NCI-H1436 (cell line): Measurements from ENCODE around the gene HAGHL.

Experiments
- DNase-seq: peaks from one replicate; lab custom pipeline; 2025; lab: John Stamatoyannopoulos, UW

HAGHL gene

DNA sequence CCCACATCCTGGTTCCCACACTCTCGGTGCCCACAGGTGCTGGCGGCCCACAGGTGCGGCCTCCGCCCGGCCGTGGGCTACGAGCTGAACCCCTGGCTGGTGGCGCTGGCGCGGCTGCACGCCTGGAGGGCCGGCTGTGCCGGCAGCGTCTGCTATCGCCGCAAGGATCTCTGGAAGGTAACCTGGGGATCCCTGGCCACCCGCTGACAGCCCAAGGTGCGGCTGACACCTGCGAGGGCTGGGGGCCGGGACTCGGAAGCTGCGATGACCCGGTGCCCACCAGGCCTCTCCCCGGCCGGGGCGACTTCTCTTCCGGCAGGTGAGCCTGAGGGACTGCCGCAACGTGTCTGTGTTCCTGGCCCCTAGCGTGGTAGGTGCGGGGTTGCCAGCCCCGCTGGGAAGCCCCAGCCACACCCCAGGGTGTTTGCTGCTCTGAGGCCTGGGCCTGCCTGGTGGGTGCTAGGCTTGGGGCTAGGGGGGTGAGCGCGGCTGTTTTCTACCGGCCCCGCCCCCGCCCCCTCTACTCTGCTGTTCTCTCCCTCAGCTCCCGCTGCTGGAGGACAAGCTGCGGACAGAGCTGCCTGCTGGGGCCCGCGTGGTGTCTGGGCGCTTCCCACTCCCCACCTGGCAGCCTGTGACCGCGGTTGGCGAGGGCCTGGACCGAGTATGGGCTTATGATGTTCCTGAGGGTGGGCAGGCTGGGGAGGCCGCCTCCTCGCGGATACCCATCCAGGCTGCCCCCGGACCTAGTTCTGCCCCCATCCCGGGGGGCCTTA is 5.0 kb upstream of the HAGHL start:
- no peak for DNase-seq

DNA sequence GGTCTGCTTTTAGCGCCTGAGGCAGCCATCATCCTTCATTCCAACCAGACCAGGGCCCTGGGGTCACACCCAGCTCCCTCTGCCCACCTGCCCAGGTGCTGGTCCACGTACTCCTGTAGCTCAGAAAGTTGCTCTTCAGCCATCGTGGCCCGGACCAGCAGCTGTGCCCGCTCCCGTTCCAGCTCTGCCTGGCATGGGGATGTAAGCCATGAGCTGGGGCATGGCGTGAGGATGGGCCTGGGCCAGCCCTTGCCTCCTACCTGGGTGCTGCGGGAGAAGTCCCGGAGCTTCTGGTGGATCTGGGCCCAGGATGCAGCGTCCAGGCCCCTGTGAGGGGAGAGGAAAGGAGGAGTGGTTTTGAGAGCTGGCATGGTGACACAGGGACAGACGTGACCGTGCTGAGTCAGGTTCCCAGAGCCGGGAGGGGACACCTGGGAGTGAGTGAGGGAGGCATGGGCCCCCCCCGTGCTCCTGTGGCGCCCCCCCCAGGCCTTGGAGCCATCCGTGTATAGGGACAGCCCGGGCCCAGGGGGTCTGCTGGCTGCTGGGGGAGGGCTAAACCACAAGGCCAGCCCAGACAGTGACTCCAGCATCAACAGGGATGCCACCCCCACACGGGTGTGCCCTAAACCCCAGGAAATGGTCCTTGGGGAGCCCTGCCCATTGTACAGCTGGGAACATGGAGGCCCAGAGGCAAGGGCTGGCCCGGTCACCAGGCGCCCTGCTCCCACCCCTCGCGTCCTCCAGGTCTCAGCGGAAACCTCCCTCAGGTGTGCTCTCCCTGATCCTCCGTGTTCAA is 3.9 kb upstream of the HAGHL start:
- DNase-seq, result no peak

DNA sequence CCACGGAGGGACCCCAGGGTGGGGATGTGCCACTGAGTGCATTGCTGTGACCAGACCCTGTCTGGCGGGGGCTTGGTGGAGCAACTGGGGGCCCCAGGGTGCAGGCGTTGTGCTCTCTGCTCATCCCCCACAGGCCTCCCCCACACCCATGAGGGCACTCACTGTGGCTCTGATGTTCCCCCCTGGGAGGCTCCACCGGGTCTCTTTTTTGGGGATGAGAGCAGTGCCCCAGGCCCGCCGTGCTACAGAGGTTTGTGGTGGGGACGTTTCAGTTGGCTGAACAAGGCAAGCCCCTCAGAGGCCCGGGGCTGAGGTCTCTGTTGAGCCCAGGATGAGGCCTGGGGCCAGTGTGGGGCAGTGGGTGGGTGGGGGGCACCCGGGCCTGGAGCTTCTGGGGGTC is 3.2 kb upstream of the HAGHL start:
- no peak for DNase-seq

DNA sequence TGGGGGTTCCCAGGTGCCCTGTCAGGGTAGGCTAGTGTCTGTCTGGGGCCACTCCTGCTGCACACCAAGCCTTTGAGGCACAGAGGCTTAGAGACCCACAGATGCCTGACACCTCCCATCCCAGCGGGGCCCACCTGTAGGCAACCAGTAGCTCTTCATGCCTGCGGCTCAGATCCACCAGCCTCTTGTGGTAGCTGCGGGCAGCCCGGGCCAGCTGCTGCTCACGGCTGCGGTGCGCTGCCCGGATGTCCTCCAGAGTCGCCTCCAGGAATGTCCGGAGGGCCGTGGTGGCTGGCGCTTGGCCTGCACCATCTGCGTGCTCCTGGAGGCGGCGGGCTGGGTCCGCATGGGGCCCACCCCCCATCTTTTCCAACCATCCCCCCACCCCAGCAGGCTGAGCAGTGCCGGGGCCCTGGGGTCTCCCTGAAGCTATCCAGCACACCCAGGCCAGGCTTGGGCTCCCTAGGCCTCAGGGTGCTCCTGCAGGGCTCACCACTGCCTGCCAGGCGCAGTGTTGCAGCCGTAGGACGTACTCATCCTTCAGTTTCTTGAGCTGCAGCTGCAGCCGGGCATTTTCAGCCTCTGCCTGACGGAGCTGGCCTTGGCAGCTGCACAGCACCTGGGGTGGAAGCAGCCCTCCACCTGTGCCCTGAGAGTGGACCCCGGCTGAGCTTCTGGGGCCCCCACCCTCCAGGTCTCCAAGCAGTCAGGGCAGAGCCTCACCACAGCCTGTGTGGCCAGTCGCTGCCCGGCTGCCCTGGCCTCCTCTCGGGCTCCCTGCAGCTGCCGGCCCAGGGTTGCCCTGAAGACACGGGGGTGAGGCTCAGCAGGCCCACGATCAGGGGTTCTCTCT is 2.5 kb upstream of the HAGHL start:
- DNase-seq, result no peak

DNA sequence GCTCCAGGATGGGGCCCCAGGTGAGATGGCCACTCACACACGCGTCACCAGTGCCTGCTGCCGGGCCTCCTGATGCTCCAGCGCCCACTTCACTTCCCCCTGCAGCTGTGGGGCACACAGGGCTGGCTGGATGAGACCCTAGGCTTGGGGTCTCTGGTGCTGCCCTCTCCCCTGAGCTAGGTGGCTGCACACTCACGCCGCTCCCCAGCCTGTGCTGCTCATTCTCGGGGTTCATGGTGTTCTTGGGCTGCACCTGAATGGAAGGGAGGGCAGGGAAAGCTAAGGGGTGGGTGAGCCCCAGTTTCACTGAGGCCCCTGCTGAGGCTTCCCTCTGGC is 1.9 kb upstream of the HAGHL start:
- no peak for DNase-seq

DNA sequence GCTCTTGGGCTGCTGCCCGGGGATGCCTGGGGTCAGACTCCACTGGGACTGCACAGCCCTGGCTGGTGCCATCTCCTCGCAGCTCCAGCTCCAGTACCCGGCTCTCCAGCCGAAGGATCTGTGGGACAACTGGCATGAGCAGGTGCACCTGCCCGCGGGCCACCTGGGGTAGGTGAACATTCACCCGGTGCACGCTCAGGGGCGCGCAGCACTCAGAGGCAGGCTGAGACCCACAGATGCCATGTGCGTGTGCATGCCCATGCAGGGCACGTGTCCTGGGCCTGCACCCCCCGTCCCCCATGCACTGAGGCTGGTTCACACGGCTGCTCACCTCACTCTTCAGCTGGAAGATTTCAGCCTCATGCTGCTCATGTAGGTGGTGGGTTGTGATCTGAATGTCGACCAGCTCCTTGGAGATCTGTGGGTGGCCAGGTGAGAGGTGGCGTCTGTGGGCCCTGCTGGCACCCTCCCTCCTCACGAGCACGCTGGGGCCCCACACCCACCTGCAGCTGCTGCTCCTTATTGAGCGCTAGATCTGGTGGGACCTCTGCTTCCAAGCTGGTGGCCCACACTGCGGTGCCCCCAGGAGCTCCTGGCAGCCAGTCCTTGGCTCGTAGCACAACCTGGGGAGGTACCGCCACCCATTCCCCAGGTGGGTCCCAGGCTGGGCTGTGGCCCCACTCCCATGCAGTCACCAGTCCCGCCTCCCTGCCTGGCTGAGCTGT is 1.3 kb upstream of the HAGHL start:
- no peak for DNase-seq

DNA sequence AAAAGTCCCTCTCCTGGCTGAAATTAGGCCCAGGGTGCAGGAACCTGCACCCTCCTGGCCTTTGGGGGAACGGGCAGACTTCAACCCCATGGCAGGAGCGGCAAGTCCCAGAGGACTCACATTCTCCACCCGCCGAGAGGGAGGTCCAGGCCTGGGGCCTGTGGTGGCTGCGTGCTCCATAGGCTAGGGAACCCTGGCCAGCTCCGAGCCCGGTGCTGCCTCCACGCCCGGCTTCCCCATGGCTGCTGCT is 793 bp upstream of the HAGHL start:
- DNase-seq, result peak; percentile 17

DNA sequence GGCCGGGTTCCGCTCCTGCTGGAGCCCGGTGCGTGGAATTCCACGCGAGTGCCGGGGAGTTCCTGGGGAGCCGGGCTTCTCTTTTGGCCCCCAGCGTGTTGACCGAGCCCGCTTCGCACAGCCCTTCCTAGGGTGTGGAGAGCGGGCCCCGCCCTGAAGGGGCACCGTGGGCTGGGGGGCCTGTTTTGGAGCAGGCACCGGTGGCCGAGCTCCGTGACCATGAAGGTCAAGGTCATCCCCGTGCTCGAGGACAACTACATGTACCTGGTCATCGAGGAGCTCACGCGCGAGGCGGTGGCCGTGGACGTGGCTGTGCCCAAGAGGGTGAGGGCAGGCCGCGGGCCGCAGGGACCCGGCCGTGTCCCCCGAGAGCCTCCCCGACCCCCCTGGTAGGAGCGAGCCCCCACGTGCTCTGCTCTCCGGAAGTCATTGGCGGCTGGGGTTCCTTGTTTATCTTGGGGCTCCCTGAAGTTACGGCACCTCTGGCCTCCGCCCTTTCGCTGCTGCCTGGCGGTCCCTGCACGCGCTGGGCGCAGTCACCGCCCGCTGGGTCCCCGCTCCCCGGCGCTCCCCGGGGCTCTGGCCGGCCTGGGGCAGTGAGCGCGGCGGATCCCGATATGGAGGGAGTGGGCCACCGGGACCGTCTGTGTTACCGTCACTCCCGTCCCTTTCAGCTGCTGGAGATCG is 528 bp downstream of the HAGHL start:
- DNase-seq, result no peak

DNA sequence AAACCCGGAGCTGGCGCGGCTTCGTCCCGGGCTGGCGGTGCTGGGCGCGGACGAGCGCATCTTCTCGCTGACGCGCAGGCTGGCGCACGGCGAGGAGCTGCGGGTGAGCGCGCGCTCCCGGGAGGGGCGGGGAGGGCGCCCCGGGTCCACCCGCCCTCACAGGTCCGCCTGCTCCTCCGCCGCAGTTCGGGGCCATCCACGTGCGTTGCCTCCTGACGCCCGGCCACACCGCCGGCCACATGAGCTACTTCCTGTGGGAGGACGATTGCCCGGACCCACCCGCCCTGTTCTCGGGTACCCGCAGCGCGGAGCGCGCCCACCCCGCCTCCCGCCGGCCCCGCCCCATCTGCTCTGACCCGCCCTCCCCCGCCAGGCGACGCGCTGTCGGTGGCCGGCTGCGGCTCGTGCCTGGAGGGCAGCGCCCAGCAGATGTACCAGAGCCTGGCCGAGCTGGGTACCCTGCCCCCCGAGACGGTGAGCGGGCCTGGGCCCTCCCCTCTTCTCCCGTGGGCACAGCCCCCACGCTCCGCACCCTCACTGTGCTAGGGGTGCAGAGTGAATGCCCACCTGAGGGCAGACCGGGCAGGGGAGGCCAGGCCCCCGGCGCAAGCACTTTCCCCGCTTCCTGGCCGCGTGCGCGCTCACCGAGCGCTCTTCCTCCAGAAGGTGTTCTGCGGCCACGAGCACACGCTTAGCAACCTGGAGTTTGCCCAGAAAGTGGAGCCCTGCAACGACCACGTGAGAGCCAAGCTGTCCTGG is 1.4 kb downstream of the HAGHL start:
- peak; percentile 33 for DNase-seq

DNA sequence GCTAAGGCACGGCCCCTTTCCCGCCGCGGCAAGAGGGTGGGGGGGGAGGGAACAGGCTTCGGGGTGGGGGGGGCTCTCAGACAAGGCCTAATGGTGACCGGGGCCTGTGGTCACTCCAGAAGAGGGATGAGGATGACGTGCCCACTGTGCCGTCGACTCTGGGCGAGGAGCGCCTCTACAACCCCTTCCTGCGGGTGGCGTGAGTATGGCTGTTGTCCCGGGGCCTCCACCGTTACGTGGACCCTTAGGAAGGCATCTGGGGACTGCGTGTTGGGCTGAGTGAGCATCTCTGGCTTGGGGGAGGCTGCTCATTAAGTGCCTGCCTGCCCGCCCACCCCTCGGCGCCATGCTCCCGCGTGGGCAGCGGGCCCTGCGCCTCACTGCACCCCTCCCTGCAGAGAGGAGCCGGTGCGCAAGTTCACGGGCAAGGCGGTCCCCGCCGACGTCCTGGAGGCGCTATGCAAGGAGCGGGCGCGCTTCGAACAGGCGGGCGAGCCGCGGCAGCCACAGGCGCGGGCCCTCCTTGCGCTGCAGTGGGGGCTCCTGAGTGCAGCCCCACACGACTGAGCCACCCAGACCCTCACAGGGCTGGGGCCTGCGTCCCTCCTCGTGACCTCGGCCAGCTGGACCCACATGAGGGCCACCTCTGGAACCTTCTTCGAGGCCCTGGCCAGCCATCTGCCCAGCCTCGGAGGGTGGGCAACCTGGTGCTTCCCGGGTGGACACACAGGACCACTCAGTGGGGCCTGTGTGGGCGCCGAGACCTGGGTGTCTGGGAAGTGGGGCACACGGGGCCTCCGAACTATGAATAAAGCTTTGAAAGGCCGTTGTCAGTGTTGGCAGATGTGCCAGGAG is 2.2 kb downstream of the HAGHL start:
- no peak for DNase-seq

DNA sequence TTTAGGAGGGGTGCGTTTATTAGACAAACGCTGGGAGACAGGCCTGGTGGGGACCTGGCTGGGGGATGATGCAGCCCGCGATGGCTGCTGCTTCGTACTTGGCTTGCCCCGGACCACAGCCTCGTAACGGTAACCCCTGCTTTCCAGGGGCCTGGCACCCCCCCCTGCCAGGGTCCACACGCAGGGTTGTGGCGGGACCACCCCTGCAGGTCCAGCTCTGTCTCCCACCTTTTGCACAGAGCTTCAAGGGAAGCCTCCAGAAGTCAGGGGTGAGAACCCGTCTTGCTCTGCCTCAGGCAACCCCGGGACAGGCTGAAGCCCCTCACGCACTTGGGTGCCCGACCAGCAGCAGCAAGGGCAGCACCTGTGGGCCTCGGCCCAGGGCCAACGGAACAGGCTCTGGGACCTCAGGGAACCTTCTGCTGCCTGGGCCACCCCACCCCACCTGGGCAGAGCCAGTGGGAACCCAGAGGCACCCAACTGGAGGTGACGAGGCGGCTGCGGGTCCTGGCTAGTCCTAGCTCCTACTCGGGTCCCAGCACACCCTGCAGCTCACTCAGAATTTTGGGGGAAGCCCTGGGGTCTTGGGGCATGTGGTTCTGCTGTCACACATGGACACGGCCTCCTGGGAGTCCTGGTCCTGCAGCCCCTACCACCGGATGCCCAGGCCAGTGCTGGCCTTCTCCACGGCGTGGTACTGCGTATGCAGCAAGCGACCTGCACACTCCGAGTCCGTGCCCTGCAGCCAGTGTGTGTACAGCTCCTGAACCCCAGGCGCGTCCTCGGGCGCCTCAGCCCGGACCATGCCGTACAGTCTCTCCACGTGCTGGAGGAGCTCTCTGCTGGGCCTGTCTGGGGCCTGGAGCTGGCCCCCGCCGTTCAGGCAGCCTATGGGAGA is 3.1 kb downstream of the HAGHL start:
- DNase-seq, result no peak

DNA sequence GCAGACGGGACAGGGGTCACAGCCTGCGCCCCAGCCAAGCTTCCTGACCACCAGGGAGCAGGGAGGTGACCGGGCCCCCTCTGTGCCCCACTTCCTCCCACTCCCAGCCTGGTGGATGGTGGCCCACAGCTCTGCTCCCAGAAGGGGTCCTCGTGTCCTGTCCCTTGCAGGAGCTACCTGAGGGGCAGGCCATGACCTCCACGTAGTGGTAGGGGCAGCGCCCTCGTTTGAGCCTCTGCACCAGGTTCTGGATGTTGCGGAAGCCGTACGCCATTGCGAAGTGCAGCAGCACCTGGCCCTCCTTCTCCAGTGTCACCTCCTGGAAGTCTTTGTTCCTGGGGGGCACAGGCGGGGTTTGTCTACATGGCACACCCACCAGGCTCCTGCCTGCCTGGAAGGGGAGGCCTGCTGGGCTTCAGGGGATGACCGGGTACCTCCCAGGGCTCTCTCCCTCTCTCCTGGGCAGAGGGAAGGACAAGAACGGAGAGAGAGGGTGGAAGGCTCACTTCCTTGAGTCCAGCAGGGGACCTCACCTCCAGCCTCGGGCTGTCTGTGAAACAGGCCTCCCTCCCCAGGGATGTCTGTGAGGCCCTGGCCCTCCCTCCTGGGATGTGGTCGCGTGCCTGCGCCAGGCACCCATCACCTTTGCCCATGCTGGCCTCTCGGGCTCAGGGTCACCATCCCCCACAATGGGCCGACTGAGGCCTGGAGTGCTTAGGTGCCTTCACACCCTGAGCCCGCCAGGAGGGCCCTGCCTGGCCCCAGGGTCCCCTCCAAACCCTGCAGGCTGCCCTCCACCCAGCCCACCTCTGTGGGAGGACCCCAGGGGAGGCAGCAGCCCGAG is 4.0 kb downstream of the HAGHL start:
- DNase-seq, result no peak

DNA sequence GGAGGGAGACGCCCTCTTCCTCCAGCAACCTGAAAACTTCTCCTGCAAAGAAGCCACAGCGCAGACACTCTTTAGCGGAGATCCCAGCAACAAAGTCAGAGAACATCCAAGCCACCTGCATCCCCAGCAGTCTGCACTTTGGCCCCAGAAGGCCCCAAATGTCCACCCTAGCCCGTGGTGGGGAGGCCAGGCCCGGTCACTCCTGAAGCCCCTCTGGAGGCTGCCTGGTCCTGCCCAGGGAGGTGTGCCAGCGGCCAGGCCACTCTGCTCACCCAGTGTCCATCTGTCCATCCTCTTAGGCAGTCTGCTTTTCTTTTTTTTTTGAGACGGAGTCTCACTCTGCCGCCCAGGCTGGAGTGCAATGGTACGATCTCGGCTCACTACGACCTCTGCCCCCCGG is 5.4 kb downstream of the HAGHL start:
- DNase-seq, result no peak

DNA sequence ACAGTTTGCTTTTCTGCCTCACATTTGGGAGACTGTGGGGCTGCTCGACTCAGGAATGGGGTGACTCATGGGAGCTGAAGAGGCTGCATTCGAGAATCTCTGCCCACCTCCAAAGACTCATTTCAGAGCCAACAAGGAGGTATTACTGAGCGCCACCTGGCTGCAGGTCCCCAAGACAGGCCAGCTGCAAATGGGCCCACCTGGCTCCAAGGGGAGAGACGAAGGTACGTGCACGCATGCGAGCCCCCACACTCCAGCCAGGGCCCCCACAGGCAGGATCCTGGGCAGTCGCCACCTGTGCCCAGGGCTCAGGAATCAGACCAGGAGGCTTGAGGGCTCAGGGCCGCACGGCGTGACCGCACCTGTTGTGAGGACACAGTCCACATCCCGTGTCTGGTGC is 6.0 kb downstream of the HAGHL start:
- DNase-seq, result no peak

DNA sequence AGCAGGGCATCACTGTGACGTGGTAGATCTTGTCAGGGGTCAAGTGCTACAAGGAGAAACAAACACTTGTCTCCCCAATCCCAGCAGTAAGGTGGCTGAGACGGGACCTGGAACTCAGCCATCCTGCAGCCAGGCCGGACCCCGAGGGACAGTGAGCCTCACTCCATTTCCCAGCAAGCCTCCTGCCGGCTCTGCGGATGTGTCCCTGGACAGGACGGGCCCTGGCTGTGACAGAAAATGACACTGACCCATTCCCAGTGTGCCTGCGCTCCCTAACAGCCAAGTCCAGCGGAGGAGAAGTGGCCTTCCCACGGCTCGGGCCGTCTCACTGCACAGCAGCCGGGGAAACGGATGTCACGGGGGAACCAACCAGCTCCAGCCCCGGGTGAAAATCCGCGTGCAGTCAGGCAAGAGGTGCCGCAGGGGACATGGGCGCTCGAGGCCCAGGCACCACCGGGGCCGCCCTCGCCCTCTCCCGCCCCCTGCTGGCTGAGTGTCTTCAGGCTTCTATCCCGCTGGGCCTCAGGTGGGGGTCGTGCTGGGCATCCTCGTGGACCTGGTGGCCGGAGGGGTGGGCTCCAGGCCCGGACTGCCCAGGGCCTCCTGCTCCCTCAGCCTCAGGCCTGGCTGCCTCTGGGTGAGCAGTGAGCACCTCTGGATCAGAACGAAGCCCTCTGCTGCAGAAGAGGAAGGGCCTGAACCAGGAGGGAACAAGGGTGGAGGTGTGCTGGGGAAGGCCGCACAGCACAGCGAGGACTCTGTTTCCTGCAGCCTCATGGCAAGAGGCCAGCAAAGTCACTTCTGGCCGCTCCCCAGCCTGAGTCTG is 6.7 kb downstream of the HAGHL start:
- DNase-seq, result no peak

DNA sequence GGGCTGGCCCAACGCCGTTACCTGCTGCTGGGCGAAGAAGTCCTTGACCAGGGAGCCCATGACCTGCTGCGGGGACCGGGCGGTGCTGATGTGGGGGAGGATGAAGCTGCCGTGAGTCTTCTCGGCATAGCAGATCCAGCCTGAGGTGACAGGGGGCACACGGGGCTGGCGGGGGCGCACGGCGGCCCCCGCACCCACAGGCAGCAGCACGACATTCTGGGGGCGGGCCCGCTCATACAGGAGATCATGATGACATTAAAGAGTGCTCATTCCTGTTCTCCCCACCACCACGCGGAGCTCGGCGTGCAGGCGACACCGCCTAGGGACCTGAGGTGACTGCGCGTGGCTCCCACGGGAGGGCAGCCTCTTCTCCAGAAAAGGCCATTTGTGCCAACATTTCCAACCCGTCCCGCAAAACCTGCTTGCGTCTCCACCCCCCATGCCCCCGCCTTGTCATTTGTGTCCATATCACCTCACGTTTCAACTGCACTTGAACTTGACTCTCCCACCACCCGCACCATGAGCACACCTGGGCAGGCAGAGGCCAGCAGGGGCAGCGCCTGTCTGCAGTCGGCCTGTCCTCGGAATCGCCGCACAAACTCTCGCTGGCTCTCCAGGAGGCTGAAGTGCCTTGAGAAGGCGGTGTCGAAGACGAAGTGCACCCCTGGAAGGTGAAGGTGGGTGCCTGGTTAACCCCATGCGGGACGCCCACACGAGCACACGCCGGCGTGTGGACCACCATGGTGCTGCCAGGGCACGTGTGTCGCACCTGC is 7.5 kb downstream of the HAGHL start:
- DNase-seq, result no peak
